ENCODE measurements around the gene C1QA.

C1QA gene

DNA sequence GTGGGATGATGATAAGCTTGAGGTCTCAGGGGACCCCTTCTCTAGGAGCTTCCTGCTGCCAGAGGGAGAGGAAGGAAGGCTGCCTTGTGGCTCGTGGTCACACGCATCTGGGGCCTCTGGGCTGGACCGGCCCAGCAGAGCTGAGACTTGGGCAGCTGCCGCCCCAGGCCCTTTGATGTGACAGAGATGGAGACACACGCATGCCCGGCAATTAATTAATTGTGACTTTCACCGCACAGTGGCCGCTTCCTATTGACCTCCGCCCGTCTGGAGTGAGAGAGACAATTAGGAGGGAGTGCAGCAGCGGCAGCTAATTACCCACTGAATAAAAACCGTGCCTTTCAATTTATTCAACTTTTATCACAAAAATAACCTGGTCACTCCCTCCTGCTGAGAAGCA lies 16.6 kb upstream of the C1QA start:
- ATAC-seq (ENCODE audit: insufficient read depth, low read depth), result no peak
- no peaks in the 10 kb centered on the region for H3K9me3 ChIP-seq (ENCODE audit: insufficient read depth, low read length, severe bottlenecking)
- H2AFZ ChIP-seq (ENCODE audit: low read depth, low read length), result no peak overlapping the region

DNA sequence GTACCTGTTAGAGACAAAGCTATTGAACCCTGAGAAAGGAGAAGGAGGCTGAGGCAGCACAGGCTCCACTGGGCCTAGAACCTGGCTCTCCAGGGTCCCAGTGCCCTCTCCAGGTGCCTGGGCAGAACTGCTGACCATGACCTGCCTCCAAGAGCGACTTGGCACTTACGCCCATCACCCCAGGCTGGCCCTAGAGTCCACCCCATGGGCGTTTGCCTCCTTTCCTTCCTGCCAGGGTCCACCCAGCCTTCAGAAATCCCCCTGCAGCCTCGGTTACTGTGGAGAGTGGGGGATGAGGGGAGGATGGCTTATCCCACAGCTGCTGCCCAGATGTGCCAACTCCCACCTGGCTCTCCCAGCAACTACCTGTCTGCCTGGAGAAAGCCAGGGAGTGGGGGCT lies 14.7 kb upstream of the C1QA start:
- Histone ChIP-seq H3K27me3 (ENCODE audit: insufficient read depth, low read length, poor library complexity) (no peaks in the 10 kb centered on the region), H3K4me3 (ENCODE audit: low read depth in 1 of 2, low read length in 2 of 2) (no peak overlapping the region), H4K20me1 (ENCODE audit: insufficient read depth, low read length) (peaks cover 7% of the 10 kb centered on the region; the same call in 1 of the 2 replicates), H3K9me3 (ENCODE audit: insufficient read depth, low read length, severe bottlenecking) (no peaks in the 10 kb centered on the region), H3K79me2 (ENCODE audit: insufficient read depth, low read length) (no peaks in the 10 kb centered on the region), H3K27ac (ENCODE audit: low read length) (no peak overlapping the region), H2AFZ (ENCODE audit: low read depth, low read length) (no peak overlapping the region), H3K9ac (ENCODE audit: low read depth, low read length) (no peak overlapping the region), H3K36me3 (ENCODE audit: insufficient read depth, low read length) (no peaks in the 10 kb centered on the region), H3K4me2 (ENCODE audit: insufficient read depth, low read length) (no peak overlapping the region), H3K4me1 (ENCODE audit: insufficient read depth, low read length) (no peaks in the 10 kb centered on the region)
- ATAC-seq (ENCODE audit: insufficient read depth, low read depth) (no peak), DNase-seq (no peak)
- TF ChIP-seq, protein P1, sequence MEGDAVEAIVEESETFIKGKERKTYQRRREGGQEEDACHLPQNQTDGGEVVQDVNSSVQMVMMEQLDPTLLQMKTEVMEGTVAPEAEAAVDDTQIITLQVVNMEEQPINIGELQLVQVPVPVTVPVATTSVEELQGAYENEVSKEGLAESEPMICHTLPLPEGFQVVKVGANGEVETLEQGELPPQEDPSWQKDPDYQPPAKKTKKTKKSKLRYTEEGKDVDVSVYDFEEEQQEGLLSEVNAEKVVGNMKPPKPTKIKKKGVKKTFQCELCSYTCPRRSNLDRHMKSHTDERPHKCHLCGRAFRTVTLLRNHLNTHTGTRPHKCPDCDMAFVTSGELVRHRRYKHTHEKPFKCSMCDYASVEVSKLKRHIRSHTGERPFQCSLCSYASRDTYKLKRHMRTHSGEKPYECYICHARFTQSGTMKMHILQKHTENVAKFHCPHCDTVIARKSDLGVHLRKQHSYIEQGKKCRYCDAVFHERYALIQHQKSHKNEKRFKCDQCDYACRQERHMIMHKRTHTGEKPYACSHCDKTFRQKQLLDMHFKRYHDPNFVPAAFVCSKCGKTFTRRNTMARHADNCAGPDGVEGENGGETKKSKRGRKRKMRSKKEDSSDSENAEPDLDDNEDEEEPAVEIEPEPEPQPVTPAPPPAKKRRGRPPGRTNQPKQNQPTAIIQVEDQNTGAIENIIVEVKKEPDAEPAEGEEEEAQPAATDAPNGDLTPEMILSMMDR (IDR thresholded peaks at IDR 0.05; ENCODE audit: borderline replicate concordance, extremely low read depth, low read length, poor library complexity, severe bottlenecking), result no peak
- TF ChIP-seq EZH2 (IDR thresholded peaks at IDR 0.05; ENCODE audit: borderline replicate concordance, low read depth, low read length, severe bottlenecking), result no peak

More for the DNA sequence above, 16.6 kb upstream of the C1QA start:
- Histone ChIP-seq H3K9ac (ENCODE audit: low read depth, low read length) (no peak overlapping the region), H3K36me3 (ENCODE audit: insufficient read depth, low read length) (no peaks in the 10 kb centered on the region), H4K20me1 (ENCODE audit: insufficient read depth, low read length) (peaks cover 11% of the 10 kb centered on the region; the same call in 1 of the 2 replicates), H3K4me1 (ENCODE audit: insufficient read depth, low read length) (no peaks in the 10 kb centered on the region), H3K4me3 (ENCODE audit: low read depth in 1 of 2, low read length in 2 of 2) (no peak overlapping the region), H3K27me3 (ENCODE audit: insufficient read depth, low read length, poor library complexity) (no peaks in the 10 kb centered on the region), H3K4me2 (ENCODE audit: insufficient read depth, low read length) (no peak overlapping the region), H3K27ac (ENCODE audit: low read length) (no peak overlapping the region), H3K79me2 (ENCODE audit: insufficient read depth, low read length) (no peaks in the 10 kb centered on the region)
- no peak for DNase-seq
- TF ChIP-seq EZH2 (IDR thresholded peaks at IDR 0.05; ENCODE audit: borderline replicate concordance, low read depth, low read length, severe bottlenecking), result no peak
- TF ChIP-seq, protein P1 (IDR thresholded peaks at IDR 0.05; ENCODE audit: borderline replicate concordance, extremely low read depth, low read length, poor library complexity, severe bottlenecking), result no peak

DNA sequence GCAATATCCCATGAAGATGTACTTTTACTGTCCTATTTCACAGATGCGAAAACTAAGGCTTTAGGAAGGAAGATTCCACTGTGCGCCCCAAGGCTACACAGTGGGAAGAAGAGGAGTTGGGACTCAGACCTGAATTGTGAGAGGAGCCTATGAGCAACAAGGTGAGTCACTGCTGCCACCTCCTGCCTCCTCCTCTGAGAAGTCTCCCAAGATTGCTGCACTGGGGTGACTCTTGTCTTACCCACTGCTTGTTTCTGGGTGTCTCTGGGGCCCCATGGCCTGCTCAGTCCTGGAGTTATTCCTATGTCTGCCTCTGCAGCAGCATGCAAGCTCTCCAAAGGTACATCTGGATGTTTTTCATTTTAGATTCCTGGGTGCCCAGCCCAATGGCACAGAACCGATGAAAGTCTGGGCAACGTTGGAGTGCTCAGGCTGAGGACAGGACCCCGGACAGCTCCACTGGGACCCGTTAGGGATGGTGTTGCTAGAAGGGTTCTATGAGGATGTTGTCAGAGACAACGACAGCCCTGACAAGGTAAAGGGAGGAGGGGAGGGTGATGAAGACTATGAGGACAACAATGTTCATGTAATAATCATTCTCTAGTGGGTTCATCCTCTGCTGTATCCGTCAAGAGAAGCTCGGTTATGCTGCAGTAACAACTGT lies 11.0 kb upstream of the C1QA start:
- TF ChIP-seq, protein P1 (IDR thresholded peaks at IDR 0.05; ENCODE audit: borderline replicate concordance, extremely low read depth, low read length, poor library complexity, severe bottlenecking), result no peak
- TF ChIP-seq EZH2 (IDR thresholded peaks at IDR 0.05; ENCODE audit: borderline replicate concordance, low read depth, low read length, severe bottlenecking), result no peak
- no peak overlapping the region for H3K9ac ChIP-seq (ENCODE audit: low read depth, low read length)
- no peak overlapping the region for H3K27ac ChIP-seq (ENCODE audit: low read length)
- no peaks in the 10 kb centered on the region for H3K4me1 ChIP-seq (ENCODE audit: insufficient read depth, low read length)
- H2AFZ ChIP-seq (ENCODE audit: low read depth, low read length), result no peak overlapping the region
- no peaks in the 10 kb centered on the region for H3K9me3 ChIP-seq (ENCODE audit: insufficient read depth, low read length, severe bottlenecking)
- peak; percentile 45 for DNase-seq
- no peaks in the 10 kb centered on the region for H3K79me2 ChIP-seq (ENCODE audit: insufficient read depth, low read length)
- H4K20me1 ChIP-seq (ENCODE audit: insufficient read depth, low read length), result no peaks in the 10 kb centered on the region; the same call in 1 of the 2 replicates
- H3K4me3 ChIP-seq (ENCODE audit: low read depth in 1 of 2, low read length in 2 of 2), result no peak overlapping the region
- peak; percentile 73; the same call in 2 of the 3 replicates for ATAC-seq (ENCODE audit: insufficient read depth, low read depth)
- no peak overlapping the region for H3K4me2 ChIP-seq (ENCODE audit: insufficient read depth, low read length)
- H3K27me3 ChIP-seq (ENCODE audit: insufficient read depth, low read length, poor library complexity), result no peaks in the 10 kb centered on the region
- no peaks in the 10 kb centered on the region for H3K36me3 ChIP-seq (ENCODE audit: insufficient read depth, low read length)
